ENCODE results near the gene KRT9. TPM values are rescaled to one million over a fixed set of nuclear protein-coding genes. Genes with fewer than 3 reads are reported as not detected.
"Not testable (repeated sequence)": the region's sequence is repeated elsewhere in the genome, so short reads cannot be mapped to it uniquely, and the experiment has no call there.

The KRT9 gene, protein sequence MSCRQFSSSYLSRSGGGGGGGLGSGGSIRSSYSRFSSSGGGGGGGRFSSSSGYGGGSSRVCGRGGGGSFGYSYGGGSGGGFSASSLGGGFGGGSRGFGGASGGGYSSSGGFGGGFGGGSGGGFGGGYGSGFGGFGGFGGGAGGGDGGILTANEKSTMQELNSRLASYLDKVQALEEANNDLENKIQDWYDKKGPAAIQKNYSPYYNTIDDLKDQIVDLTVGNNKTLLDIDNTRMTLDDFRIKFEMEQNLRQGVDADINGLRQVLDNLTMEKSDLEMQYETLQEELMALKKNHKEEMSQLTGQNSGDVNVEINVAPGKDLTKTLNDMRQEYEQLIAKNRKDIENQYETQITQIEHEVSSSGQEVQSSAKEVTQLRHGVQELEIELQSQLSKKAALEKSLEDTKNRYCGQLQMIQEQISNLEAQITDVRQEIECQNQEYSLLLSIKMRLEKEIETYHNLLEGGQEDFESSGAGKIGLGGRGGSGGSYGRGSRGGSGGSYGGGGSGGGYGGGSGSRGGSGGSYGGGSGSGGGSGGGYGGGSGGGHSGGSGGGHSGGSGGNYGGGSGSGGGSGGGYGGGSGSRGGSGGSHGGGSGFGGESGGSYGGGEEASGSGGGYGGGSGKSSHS
- total RNA-seq (2014; rRNA removed; shearing (Covaris generic); ENCODE audit: low replicate concordance): not detected in 2 replicates

DNA sequence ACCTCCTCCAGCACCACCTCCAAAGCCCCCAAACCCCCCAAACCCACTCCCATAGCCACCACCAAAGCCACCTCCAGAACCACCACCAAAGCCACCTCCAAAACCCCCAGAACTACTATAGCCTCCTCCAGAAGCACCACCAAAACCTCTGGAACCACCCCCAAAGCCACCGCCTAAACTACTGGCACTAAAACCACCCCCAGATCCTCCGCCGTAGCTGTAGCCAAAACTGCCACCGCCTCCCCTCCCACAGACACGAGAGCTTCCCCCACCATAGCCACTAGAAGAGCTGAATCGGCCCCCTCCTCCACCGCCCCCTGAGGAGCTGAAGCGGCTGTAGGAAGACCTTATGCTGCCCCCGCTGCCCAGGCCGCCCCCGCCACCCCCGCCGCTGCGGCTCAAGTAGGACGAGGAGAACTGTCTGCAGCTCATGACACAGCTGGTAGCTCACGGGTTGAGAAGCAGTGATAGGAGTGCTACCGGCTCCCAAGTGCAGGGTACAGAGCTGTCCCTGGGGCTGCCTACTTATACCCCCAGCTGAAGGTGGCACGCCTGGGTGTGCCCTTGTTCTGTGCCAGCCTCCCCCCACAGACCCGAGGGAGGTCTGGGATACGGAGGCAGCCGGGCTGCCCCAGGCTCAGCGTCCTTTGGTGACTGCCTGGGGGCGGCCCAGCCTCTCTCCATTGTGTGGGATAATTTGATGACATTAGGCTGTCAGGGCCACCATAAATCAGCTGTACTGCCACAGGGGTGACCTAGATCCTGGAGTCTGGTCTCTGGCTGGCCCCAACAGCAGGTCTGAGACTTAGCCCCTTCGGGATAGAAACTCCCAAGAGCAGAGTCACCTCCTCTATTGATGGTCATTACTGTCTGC, at the start of gene KRT9:
Gene KRT9, minus strand, starts transcription at position 499 of the 874 bp plus-strand sequence. Its CDS starts 67 bp downstream, at position 432.
- no peak for DNase-seq (ENCODE audit: low read depth)
- in situ Hi-C loops (cut with HindIII; ENCODE audit: low pct_unique_long_range_greater_than_20kb, low sequenced_read_pairs): no loop called here

DNA sequence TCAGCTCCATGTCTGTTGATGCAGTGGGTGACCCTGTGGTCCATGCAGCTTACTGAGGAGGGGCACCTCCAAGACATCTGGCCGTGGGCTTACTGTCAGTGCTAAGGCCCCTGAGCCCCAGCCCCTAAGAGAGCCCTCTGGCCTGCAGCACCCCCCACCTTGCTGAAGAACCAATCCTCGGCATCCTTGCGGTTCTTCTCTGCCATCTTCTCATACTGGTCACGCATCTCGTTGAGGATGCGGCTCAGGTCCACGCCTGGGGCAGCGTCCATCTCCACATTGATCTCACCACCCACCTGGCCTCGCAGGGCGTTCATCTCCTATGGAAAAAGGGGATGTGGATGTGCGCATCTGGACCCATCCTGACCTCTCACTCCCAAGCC, 49.6 kb upstream of the KRT9 start:
- in situ Hi-C loops (cut with HindIII; ENCODE audit: low pct_unique_long_range_greater_than_20kb, low sequenced_read_pairs); DNase-seq (ENCODE audit: low read depth): not testable (repeated sequence)

DNA sequence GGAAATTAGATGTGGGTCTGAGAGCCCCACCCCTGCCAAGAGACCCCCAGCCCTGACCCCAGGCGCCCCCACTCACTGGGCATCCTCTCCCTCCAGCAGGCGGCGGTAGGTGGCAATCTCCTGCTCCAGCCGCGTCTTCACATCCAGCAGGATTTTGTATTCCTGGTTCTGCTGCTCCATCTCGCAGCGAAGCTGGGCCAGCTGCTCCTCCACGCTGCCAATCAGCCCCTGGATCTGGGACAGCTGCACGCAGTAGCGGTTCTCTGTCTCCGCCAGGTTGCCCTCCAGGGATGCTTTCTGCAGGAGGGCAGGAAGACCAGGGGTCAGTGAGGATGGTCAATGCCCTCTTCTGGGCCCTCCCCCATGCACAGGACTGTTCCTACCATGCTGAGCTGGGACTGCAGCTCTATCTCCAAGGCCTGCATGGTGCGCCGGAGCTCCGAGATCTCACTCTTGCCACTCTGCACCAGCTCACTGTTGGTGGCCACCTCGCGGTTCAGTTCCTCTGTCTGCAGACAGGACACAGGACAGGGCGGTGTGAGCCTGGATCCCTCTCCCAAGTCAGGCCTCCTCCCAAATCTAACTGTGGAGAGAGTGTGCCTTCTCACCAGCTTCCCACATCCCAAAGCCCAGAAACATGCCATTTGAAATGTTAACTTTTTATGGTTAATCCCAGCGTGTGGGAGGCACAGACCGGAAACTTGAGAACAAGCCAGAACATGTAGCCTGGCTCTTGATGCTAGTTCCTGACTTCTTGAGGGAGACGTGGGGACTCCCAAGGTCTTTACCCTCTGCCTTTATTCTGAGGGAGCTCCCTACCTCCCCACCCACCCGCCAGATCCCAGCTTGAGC, 49.0 kb upstream of the KRT9 start:
- DNase-seq (ENCODE audit: low read depth): no peak
- in situ Hi-C loops (cut with HindIII; ENCODE audit: low pct_unique_long_range_greater_than_20kb, low sequenced_read_pairs): no loop called here

DNA sequence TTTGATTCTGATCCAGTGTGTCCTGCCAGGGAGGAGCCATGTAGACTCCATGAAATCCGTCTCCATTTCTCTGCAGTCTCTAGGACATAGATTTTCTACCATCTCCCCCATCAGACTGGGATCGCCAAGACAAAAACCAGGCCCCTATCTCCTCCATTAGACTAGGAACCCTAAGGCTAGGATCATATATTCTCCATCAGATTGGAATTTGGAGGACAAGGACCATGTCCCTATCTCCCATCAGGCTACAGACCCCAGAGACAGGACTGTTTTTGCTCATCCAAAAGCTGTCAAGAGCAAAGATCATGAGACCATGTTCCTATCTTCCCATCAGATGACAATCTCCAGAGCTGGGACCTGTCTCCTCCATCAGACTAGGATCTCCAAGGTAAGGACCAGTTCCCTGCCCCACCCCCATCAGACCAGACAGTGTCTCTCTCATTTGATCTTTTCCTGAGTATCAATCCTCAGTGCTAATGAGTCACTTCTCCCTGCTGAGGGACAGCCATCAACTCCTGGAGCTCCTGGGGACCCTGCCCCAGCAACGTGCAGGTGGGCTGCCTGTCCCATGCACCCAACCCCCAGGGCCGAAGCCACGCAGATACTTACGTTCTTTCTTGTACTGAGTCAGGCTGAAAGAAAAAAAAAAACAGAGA, 48.2 kb upstream of the KRT9 start:
- in situ Hi-C loops (cut with HindIII; ENCODE audit: low pct_unique_long_range_greater_than_20kb, low sequenced_read_pairs); DNase-seq (ENCODE audit: low read depth): not testable (repeated sequence)

DNA sequence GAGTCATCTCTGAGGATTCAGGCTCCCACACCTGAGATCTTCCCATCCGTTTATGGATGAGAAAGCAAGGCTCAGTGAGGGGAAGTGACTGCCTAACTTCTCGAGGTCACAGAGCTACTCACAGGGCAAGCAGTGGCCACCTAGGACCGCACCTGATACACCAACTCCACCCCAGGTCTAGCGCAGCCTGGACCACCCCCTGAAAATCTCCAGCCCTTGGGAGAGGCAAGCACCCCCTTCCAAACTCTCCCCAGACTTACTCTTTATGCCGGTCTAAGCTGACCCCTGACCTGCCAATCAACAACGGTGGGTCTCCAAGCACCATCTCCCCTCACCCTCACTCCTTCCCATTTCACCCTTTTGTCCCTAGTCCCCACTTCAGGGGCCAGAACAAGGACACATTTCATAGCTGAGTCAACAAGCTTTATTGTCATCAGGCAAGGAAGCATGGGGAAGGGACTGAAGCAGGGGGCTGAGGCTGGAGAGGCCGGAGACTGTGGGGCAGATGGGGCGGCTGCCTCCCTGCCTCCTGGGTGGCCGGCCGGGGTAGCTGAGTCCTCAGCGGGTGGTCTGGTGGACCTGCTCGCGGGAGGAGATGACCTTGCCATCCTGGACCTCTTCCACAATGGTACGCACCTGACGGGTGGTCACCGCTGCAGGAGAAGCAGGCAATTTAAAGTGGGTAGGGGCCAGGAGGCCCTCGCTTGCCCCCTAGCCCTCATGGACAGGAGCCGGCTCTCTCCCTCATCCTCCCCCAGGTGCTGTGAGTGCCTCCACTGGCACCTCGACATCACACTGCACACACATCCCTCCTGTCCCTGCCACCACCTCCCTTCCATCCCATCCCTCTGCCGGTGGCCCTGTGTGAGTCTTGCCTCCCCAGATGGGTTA, 47.4 kb upstream of the KRT9 start:
- DNase-seq (ENCODE audit: low read depth): no peak
- in situ Hi-C loops (cut with HindIII; ENCODE audit: low pct_unique_long_range_greater_than_20kb, low sequenced_read_pairs): no loop called here

DNA sequence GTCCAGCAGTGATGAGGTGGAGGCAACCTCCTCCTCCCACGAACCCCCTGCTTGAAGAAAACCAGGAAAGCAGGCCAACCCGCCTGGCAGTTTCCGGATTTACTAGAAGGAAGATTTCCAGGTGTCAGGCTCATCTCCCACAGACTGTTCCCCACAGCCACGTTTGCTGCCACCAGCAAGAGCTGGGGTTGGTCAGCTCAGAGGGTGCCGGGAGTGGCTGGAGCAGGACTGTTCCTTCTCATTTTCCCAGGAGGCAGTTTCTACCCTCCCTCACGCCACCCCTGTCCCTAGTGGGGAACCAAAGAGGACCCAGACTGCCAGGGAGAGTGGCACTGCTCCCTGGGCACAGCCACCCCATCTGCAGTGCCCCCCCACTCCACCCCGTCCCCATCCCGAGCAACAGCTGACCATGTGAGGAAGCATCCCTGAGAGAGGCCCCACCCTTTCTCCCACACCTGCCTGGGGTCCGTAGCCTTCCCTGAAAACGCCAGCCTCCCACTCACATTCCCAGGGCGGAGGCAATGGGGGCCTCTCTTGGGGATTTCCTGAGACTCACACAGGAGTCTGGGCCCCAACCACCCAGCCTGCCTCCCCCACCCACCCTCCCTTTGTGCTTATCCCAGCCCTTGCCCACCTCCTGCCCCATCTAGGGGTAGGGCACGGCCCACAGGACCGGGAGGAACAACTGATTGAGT, 46.6 kb upstream of the KRT9 start:
- DNase-seq (ENCODE audit: low read depth): no peak
- in situ Hi-C loops (cut with HindIII; ENCODE audit: low pct_unique_long_range_greater_than_20kb, low sequenced_read_pairs): no loop called here

DNA sequence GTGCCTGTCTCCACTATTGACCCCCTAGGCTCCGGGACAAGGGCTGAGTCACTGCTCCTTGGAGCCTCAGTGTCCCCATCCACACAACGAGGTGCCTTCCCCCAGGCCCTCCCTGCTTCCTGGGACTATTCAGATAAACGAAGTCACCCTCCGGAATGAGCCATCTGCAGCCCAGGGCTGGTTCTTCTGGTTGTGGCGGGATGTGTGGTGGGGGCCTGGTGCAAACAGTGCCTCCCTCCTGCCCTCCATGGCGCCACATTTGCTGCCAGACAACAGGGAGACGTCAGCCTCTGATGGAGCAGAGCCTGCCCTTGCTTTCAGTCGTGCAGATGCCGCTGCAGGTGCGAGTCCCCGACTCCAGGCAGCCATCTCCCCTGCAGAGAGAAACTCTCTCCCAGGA, 45.8 kb upstream of the KRT9 start:
- in situ Hi-C loops (cut with HindIII; ENCODE audit: low pct_unique_long_range_greater_than_20kb, low sequenced_read_pairs): no loop called here
- no peak for DNase-seq (ENCODE audit: low read depth)

DNA sequence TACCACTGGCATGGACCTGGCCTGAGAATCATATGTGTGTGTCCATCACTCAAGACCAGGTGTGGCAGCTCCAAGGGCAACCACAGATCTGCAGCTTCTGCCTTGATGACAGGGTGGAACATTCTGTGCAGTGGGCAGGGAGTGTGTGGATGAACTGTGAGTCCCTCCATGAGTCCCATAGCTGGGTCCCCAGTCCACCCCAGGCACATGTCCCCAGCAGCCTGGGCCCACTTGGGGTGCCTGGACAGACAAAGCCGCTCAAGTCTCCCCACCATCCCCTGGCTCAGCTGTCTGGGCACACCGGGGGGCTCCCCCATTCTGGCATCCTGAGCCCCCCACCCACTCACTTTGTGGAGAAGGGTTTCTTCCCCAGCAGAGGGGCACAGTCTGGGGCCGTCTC, 45.3 kb upstream of the KRT9 start:
- in situ Hi-C loops (cut with HindIII; ENCODE audit: low pct_unique_long_range_greater_than_20kb, low sequenced_read_pairs): no loop called here
- no peak for DNase-seq (ENCODE audit: low read depth)

DNA sequence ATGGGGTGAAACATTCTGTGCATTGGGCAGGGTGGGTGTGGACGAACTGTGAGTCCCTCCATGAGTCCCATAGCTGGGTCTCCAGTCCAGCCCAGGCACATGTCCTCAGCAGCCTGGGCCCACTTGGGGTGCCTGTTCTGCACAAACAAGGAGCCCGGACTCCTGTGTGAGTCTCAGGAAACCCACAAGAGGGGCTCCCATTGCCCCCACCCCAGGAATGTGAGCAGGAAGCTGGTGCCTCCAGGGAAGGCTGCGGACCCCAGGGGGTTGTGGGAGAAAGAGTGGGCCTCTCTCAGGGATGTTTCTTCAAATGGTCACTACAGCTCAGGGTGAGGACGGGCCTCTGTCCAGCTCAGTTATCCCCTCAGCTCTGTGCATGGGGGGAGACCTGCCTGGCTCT, 44.6 kb upstream of the KRT9 start:
- DNase-seq (ENCODE audit: low read depth); in situ Hi-C loops (cut with HindIII; ENCODE audit: low pct_unique_long_range_greater_than_20kb, low sequenced_read_pairs): not testable (repeated sequence)

DNA sequence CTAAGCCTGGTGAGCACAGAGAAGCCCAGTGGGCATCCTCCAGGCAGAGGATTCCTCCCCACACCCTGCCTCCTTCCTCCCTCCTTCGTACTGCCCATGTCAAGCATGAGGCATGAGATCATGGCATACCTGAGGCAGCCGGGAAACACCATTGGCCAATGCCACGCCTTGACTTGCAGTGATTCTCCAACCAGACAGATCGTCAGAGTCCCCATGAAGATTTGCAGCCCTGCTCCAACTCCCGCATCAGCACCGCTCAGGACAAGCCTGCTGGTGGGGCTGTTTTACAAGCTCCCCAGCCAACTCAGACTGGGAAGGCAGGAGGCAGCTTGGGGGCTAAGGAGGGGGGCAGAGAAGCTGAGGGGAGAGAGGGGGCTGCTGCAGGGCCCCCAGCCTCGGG, 43.6 kb upstream of the KRT9 start:
- peak; percentile 35 for DNase-seq (ENCODE audit: low read depth)
- in situ Hi-C loops (cut with HindIII; ENCODE audit: low pct_unique_long_range_greater_than_20kb, low sequenced_read_pairs): no loop called here

DNA sequence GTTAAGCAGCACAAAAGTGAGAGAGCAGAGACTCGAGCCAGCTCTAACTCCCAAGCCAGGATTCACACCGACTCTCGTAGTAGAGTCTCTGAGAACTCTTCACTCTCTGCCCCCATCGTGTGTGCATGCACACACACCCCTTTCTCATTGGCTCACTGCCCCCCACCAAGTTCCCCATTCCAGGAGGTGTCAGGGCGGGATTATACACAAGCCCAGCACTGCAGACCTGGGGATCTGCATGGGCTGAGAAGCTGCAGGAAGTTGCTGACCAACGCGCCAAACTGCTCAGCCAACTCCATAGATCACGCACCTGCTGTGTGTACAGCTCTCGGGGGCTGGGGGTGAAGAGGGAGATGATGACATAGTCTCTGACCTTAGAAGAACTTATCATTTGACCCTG, 42.9 kb upstream of the KRT9 start:
- in situ Hi-C loops (cut with HindIII; ENCODE audit: low pct_unique_long_range_greater_than_20kb, low sequenced_read_pairs): not testable (repeated sequence)

DNA sequence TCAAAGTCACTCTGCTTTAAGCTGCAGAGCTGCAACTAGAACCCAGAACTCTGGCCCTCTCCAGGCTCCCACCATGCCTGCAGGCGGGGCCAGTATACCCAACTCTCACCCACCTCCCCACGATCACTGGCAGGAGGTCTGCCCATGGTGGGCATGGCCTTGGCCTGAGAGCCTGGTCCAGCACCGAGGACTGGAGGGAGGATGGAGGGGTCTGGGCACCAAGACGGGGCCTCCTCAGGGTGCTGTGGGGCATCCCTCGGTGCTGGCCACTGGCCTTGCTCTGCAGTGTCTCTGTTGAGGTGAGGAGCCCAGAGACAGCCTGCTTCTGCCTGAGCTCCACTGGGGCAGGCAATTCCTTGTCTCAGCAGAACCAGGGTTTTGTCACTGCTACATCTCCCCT, 42.2 kb upstream of the KRT9 start:
- in situ Hi-C loops (cut with HindIII; ENCODE audit: low pct_unique_long_range_greater_than_20kb, low sequenced_read_pairs): no loop called here
- DNase-seq (ENCODE audit: low read depth): no peak

More for the DNA sequence above, 42.9 kb upstream of the KRT9 start:
- not testable (repeated sequence) for DNase-seq (ENCODE audit: low read depth)

DNA sequence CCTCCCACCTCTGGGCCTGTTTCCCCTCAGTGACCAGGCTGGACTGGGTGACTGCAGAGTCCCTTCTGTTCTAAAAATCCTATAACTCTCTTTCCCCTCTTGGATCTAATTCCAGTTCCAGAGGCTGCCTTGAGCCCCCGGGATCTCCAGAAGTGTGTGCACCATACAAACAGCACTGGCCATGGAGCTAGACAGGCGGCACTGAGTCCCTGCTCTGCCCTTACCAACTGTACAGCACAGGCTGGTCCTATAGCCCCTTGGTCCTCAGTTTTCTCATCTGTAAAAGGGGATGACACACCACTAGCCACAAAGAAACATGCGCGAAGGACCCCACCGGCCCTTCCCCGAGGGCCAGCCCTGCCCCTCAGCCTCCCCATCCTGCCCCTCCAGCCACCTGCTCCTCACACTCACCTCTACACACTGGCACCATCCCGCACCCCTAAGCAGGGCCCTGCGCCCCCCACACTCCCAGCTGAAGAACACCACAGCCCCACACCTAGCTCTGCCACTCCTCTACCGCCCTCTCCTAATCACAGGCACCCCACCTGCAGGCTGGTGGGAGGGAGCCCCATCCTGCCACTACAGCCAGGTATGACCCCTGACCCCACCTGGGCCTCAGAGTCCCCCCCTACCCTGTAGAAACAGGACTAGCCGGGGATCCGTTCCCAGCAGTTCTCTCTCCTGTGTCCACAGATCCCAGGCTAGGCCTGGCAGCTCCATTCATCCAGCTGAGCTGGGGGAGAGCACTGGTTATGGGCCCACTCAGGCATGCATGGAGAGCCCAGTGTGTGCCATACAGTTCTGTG, 41.6 kb upstream of the KRT9 start:
- in situ Hi-C loops (cut with HindIII; ENCODE audit: low pct_unique_long_range_greater_than_20kb, low sequenced_read_pairs): no loop called here
- DNase-seq (ENCODE audit: low read depth): no peak

DNA sequence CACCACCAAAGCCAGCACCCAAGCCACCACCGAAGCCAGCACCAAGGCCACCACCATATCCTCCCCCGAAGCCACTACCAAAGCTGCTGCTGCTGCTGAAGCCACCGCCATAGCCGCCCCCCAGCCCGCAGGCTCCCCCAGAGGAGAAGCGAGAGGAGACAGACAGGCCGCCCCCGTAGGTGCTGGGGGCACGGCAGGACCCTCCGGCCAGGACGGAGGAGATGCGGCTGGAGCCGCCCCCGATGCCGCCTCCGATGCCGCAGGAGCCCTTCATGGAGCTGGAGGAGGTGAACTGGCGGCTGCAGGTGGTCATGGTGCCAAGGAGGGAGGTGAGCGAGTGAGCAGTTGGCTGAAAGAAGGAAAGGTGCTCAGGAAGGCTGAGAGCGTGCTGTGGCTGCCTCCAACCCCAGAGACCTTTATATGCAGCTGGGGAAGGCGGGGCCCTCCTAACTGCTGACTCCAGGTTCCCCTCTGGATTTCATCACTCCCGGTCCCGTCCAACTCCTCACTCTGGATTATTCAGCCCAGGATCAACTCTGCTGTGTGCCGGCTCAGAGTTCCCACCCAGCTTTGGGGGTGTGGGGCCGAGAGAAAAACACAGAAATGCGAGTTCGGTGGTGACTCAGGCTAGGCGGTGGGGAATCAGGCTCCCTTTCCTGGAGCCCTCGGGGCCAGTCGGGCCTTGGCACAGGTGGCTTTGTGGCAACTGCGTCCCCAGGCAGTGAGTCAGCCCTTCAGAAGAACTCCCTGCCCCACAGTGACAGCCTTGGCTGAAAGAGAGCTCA, 40.7 kb upstream of the KRT9 start, which contains the start of gene KRT16:
Gene KRT16, minus strand, starts transcription at position 392 of the 785 bp plus-strand sequence. Its CDS starts 79 bp downstream, at position 313.
- DNase-seq (ENCODE audit: low read depth): peak; percentile 22
- in situ Hi-C loops (cut with HindIII; ENCODE audit: low pct_unique_long_range_greater_than_20kb, low sequenced_read_pairs): not testable (repeated sequence)

Measured in Caki2 (cell line).